ENCODE data around the gene KIRREL3.

Gene KIRREL3

GRCh38 chr11:126511475-126512115 is 489.0 kb downstream of the KIRREL3 start:
- TF ChIP-seq CTCF (IDR thresholded peaks at IDR 0.05; ENCODE audit: low read depth, low read length), result no peak
- H3K4me3 ChIP-seq (ENCODE audit: low read depth, low read length), result no peak overlapping the region

GRCh38 chr11:126510621-126511370 is 489.8 kb downstream of the KIRREL3 start:
- H3K4me3 ChIP-seq (ENCODE audit: low read depth, low read length), result no peak overlapping the region
- TF ChIP-seq CTCF (IDR thresholded peaks at IDR 0.05; ENCODE audit: low read depth, low read length), result no peak

- H3K4me3 ChIP-seq (ENCODE audit: low read depth, low read length), result no peak overlapping the region
- TF ChIP-seq CTCF (IDR thresholded peaks at IDR 0.05; ENCODE audit: low read depth, low read length), result no peak
Measured at GRCh38 chr11:126507646-126508045, 492.9 kb downstream of the KIRREL3 start.

- no peak overlapping the region for H3K4me3 ChIP-seq (ENCODE audit: low read depth, low read length)
- no peak for TF ChIP-seq CTCF (IDR thresholded peaks at IDR 0.05; ENCODE audit: low read depth, low read length)
Measured at GRCh38 chr11:126506789-126507188, 493.8 kb downstream of the KIRREL3 start.

- H3K4me3 ChIP-seq (ENCODE audit: low read depth, low read length), result no peak overlapping the region
- TF ChIP-seq CTCF (IDR thresholded peaks at IDR 0.05; ENCODE audit: low read depth, low read length), result no peak
Measured at GRCh38 chr11:126502982-126503381, 497.6 kb downstream of the KIRREL3 start.

- H3K4me3 ChIP-seq (ENCODE audit: low read depth, low read length), result no peak overlapping the region
- no peak for TF ChIP-seq CTCF (IDR thresholded peaks at IDR 0.05; ENCODE audit: low read depth, low read length)
Measured at GRCh38 chr11:126502159-126502558, 498.4 kb downstream of the KIRREL3 start.

- no peak overlapping the region for H3K4me3 ChIP-seq (ENCODE audit: low read depth, low read length)
- TF ChIP-seq CTCF (IDR thresholded peaks at IDR 0.05; ENCODE audit: low read depth, low read length), result no peak
Measured at GRCh38 chr11:126501641-126502040, 498.9 kb downstream of the KIRREL3 start.

Data from WI38 (cell line).